Measurements from ENCODE around the gene DLG1.
"Not testable (repeated sequence)": the region's sequence is repeated elsewhere in the genome, so short reads cannot be mapped to it uniquely, and the experiment has no call there.

The DLG1 gene

DNA sequence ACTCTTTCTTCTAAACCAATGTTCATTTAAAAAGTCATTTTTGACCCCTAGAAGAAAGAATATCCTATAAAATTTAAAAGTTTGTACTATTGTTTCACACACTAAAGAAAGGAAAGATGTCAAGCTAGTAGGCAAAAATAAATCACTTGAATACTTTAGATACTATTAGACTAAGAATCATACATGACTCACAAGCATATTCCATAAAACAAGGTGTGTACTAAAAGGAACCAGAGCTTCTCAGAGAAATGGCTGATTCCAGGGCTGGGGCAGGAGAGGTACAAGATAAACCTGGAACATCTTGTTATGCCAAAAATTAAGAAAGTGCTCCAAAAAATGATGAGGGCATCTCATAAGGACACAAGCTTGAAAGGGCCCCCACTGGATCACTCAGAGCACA, 8.7 kb downstream of the DLG1 start:
- no peaks in the 10 kb centered on the region for H3K9me3 Mint-ChIP-seq
- peaks cover 18% of the 10 kb centered on the region for H3K4me1 Mint-ChIP-seq (ENCODE audit: low read depth)
- peaks cover 62% of the 10 kb centered on the region for H3K36me3 Mint-ChIP-seq (ENCODE audit: low read depth)
- intact Hi-C loops (cut with micrococcal nuclease): no loop called here
- H3K27me3 Mint-ChIP-seq: no peaks in the 10 kb centered on the region
- H3K27ac Mint-ChIP-seq: no peak overlapping the region
- H3K4me3 Mint-ChIP-seq: no peak overlapping the region

DNA sequence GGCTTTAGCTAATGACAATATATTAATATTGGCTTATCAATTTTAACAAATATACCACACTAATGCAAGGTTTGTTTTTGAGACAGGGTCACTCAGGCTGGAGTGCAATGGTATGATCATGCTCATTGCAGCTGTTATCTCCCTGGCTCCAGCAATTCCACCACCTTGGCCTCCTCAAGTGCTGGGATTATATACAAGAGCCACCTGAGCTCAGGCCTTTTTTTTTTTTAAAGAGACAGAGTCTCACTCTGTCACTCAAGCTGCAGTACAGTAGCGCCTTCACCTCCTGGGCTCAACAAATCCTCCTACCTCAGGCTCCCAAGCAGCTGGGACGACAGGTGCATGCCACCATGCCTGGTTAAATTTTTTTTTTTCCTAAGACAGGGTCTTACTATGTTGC, 11.7 kb downstream of the DLG1 start:
- peaks cover 9% of the 10 kb centered on the region for H3K4me1 Mint-ChIP-seq (ENCODE audit: low read depth)
- H3K4me3 Mint-ChIP-seq: no peak overlapping the region
- no peaks in the 10 kb centered on the region for H3K27me3 Mint-ChIP-seq
- H3K36me3 Mint-ChIP-seq (ENCODE audit: low read depth): peaks cover 66% of the 10 kb centered on the region
- intact Hi-C loops (cut with micrococcal nuclease): no loop called here
- no peaks in the 10 kb centered on the region for H3K9me3 Mint-ChIP-seq
- no peak overlapping the region for H3K27ac Mint-ChIP-seq

GRCh38 chr3:197285557-197285956, 12.9 kb downstream of the DLG1 start:
- Mint-ChIP-seq H3K4me1 (ENCODE audit: low read depth) (no peaks in the 10 kb centered on the region), H3K9me3 (no peaks in the 10 kb centered on the region), H3K27me3 (no peaks in the 10 kb centered on the region), H3K4me3 (no peak overlapping the region), H3K36me3 (ENCODE audit: low read depth) (peaks cover 73% of the 10 kb centered on the region), H3K27ac (no peak overlapping the region)
- intact Hi-C loops (cut with micrococcal nuclease): no loop called here

- no peak overlapping the region for H3K27ac Mint-ChIP-seq
- no peak overlapping the region for H3K4me3 Mint-ChIP-seq
- H3K36me3 Mint-ChIP-seq (ENCODE audit: low read depth): peaks cover 66% of the 10 kb centered on the region
- H3K4me1 Mint-ChIP-seq (ENCODE audit: low read depth): no peaks in the 10 kb centered on the region
- H3K27me3 Mint-ChIP-seq: no peaks in the 10 kb centered on the region
- H3K9me3 Mint-ChIP-seq: no peaks in the 10 kb centered on the region
- intact Hi-C loops (cut with micrococcal nuclease): no loop called here
Observed at GRCh38 chr3:197283045-197283444, 15.4 kb downstream of the DLG1 start.

DNA sequence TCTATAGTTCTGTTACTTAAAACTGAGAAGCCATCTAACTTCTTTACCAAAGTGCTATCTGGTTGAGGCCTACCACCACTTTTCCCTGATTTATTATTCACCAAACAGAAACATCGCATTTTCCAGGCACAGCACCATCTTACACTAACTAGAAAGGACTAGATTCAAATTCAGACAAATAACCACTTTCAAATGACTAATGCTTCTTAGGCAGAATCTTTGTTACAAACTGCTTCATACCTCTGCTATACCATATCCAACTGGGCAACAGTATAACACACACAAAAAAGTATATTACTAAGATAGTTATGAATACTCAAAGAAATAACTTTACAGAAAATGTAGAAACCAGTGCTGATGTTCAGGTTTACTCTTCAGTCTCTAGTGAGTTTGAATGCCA, 16.6 kb downstream of the DLG1 start:
- no peak overlapping the region for H3K27ac Mint-ChIP-seq
- H3K27me3 Mint-ChIP-seq: no peaks in the 10 kb centered on the region
- intact Hi-C loops (cut with micrococcal nuclease): no loop called here
- H3K4me3 Mint-ChIP-seq: no peak overlapping the region
- H3K4me1 Mint-ChIP-seq (ENCODE audit: low read depth): no peaks in the 10 kb centered on the region
- no peaks in the 10 kb centered on the region for H3K9me3 Mint-ChIP-seq
- peaks cover 68% of the 10 kb centered on the region for H3K36me3 Mint-ChIP-seq (ENCODE audit: low read depth)

DNA sequence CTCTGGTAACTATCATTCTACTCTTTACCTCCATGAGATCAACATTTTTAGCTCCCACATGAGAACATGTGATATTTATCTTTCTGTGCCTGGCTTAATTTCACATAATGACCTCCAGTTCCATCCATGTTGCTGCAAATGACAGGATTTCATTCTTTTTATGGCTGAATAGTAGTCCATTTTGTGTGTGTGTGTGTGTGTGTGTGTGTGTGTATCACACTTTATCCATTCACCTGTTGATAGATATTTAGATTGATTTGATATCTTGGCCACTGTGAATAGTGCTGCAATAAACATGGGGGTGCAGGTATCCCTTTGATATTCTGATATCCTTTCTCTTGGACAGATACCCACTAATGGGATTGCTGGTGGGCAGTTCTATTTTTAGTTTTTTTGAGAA, 18.3 kb downstream of the DLG1 start:
- no peak overlapping the region for H3K27ac Mint-ChIP-seq
- H3K36me3 Mint-ChIP-seq (ENCODE audit: low read depth): peaks cover 64% of the 10 kb centered on the region
- peaks cover 5% of the 10 kb centered on the region for H3K4me1 Mint-ChIP-seq (ENCODE audit: low read depth)
- H3K9me3 Mint-ChIP-seq: no peaks in the 10 kb centered on the region
- H3K27me3 Mint-ChIP-seq: no peaks in the 10 kb centered on the region
- intact Hi-C loops (cut with micrococcal nuclease): no loop called here
- no peak overlapping the region for H3K4me3 Mint-ChIP-seq

GRCh38 chr3:197278933-197279332, 19.5 kb downstream of the DLG1 start:
- Mint-ChIP-seq H3K27ac (no peak overlapping the region), H3K36me3 (ENCODE audit: low read depth) (peaks cover 64% of the 10 kb centered on the region), H3K27me3 (no peaks in the 10 kb centered on the region), H3K9me3 (no peaks in the 10 kb centered on the region), H3K4me1 (ENCODE audit: low read depth) (peaks cover 5% of the 10 kb centered on the region), H3K4me3 (no peak overlapping the region)
- intact Hi-C loops (cut with micrococcal nuclease): no loop called here

GRCh38 chr3:197276808-197277207, 21.6 kb downstream of the DLG1 start:
- H3K27me3 Mint-ChIP-seq; H3K9me3 Mint-ChIP-seq; H3K4me3 Mint-ChIP-seq; H3K27ac Mint-ChIP-seq; intact Hi-C loops (cut with micrococcal nuclease); H3K4me1 Mint-ChIP-seq (ENCODE audit: low read depth): not testable (repeated sequence)
- H3K36me3 Mint-ChIP-seq (ENCODE audit: low read depth): peaks cover 63% of the 10 kb centered on the region

DNA sequence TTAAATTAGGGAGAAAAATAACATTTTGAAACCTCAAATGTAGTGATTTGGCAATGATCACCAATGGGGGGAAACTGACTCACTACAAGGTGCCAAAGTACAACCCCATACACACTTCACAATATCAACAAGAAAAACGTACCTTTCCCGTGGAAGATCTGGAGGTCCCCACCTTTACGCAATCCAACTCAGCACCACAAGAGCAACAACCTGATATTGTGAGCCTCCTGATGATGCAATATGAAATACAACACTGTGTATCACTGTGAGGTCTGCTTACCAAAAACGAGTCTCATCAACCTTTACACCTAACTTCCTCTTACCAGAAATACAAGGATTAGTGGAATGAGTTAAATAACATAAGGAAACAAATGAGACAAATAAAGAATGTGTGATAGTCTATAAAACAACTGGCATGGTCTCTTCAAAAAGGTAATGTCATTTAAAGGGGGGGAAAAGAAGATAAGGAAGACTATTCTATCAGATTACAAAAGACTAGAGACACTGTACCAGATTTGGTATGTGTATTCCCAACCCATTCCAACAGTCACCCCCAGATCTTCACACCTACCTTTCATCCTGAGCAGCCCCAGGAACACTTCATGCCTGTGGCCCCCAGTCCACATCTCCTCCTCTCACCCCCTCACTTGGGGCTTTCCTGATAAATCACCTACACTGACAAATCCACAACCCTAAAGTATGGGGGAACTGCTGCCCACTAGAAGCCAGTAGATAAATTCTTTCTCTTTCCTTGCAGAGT, 27.7 kb downstream of the DLG1 start:
- peaks cover 52% of the 10 kb centered on the region for H3K36me3 Mint-ChIP-seq (ENCODE audit: low read depth)
- H3K9me3 Mint-ChIP-seq: no peaks in the 10 kb centered on the region
- intact Hi-C loops (cut with micrococcal nuclease): no loop called here
- H3K4me3 Mint-ChIP-seq: no peak overlapping the region
- no peaks in the 10 kb centered on the region for H3K27me3 Mint-ChIP-seq
- no peak overlapping the region for H3K27ac Mint-ChIP-seq
- peaks cover 15% of the 10 kb centered on the region for H3K4me1 Mint-ChIP-seq (ENCODE audit: low read depth)

- no peaks in the 10 kb centered on the region for H3K9me3 Mint-ChIP-seq
- intact Hi-C loops (cut with micrococcal nuclease): no loop called here
- H3K27me3 Mint-ChIP-seq: no peaks in the 10 kb centered on the region
- H3K4me1 Mint-ChIP-seq (ENCODE audit: low read depth): peaks cover 10% of the 10 kb centered on the region
- H3K27ac Mint-ChIP-seq: no peak overlapping the region
- H3K36me3 Mint-ChIP-seq (ENCODE audit: low read depth): peaks cover 42% of the 10 kb centered on the region
- H3K4me3 Mint-ChIP-seq: no peak overlapping the region
Observed at GRCh38 chr3:197269024-197269423, 29.4 kb downstream of the DLG1 start.

DNA sequence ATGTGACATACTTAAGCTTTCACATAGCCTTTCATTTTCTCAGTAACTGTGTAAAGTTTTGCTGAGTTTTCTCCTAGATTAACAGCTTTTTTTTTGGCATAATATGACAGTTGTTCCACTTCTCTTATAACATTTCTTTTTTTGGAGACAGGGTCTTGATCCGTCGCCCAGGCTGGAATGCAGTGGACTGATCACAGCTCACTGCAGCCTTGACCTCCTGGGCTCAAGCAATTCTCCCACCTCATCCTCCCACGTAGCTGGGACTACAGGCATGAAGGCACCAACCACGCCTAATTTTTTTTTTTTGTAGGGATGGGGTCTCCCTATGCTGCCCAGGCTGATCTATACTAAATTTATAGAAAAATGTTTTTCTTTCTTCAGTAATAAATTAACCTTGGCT, 30.1 kb downstream of the DLG1 start:
- no peaks in the 10 kb centered on the region for H3K27me3 Mint-ChIP-seq
- H3K4me1 Mint-ChIP-seq (ENCODE audit: low read depth): peaks cover 10% of the 10 kb centered on the region
- intact Hi-C loops (cut with micrococcal nuclease): no loop called here
- H3K9me3 Mint-ChIP-seq: no peaks in the 10 kb centered on the region
- H3K36me3 Mint-ChIP-seq (ENCODE audit: low read depth): peaks cover 40% of the 10 kb centered on the region
- no peak overlapping the region for H3K27ac Mint-ChIP-seq
- no peak overlapping the region for H3K4me3 Mint-ChIP-seq

DNA sequence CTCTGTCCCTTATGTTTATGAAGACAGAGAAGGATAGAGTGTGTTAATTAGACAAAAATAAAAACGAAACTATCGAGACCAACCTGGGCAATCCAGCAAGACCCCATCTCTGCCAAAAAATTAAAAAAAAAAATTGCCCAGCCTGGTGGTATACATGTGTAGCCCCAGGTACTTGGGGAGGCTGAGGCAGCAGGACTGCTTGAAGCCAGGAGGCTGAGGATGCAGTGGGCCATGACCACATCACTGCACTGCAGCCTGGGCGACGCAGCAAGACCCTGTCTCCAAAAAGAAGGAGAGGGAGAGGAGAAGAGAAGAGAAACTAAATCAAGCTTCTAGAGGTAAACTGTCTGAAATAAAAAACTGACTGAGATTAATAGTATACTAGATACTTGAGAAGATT, 32.1 kb downstream of the DLG1 start:
- no peaks in the 10 kb centered on the region for H3K27me3 Mint-ChIP-seq
- H3K36me3 Mint-ChIP-seq (ENCODE audit: low read depth): peaks cover 42% of the 10 kb centered on the region
- intact Hi-C loops (cut with micrococcal nuclease): no loop called here
- H3K4me3 Mint-ChIP-seq: no peak overlapping the region
- no peak overlapping the region for H3K27ac Mint-ChIP-seq
- peaks cover 9% of the 10 kb centered on the region for H3K4me1 Mint-ChIP-seq (ENCODE audit: low read depth)
- H3K9me3 Mint-ChIP-seq: no peaks in the 10 kb centered on the region

DNA sequence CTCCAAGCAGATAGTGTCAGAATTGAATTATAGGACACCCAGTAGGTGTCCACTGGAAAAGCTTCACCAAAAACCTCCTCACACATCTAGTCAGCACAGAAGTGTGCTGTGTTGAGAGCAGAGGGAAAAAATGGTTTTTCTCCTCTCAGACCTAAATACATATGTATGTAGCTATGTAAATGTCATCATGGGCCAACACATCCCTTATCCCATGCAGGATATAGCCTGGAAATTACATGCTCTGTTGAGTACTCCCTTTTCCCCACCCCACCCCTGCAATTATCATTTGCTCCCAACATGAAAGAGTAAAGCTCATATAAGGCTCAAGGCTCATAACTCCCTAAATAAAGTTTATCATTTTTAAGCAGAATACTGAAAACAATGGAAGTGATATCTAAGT, 35.7 kb downstream of the DLG1 start:
- Mint-ChIP-seq H3K4me1 (ENCODE audit: low read depth) (peaks cover 7% of the 10 kb centered on the region), H3K36me3 (ENCODE audit: low read depth) (peaks cover 25% of the 10 kb centered on the region), H3K27me3 (no peaks in the 10 kb centered on the region), H3K27ac (no peak overlapping the region), H3K4me3 (no peak overlapping the region), H3K9me3 (no peaks in the 10 kb centered on the region)
- intact Hi-C loops (cut with micrococcal nuclease): no loop called here

GRCh38 chr3:197261164-197261509, 37.3 kb downstream of the DLG1 start:
- no peak overlapping the region for H3K4me3 Mint-ChIP-seq
- intact Hi-C loops (cut with micrococcal nuclease): no loop called here
- no peaks in the 10 kb centered on the region for H3K9me3 Mint-ChIP-seq
- H3K27me3 Mint-ChIP-seq: no peaks in the 10 kb centered on the region
- no peak overlapping the region for H3K27ac Mint-ChIP-seq
- peaks cover 7% of the 10 kb centered on the region for H3K4me1 Mint-ChIP-seq (ENCODE audit: low read depth)
- peaks cover 18% of the 10 kb centered on the region for H3K36me3 Mint-ChIP-seq (ENCODE audit: low read depth)

GRCh38 chr3:197260491-197261163, 37.8 kb downstream of the DLG1 start:
- Mint-ChIP-seq H3K4me3 (no peak overlapping the region), H3K27ac (no peak overlapping the region), H3K27me3 (no peaks in the 10 kb centered on the region), H3K4me1 (ENCODE audit: low read depth) (peaks cover 7% of the 10 kb centered on the region), H3K36me3 (ENCODE audit: low read depth) (peaks cover 13% of the 10 kb centered on the region), H3K9me3 (no peaks in the 10 kb centered on the region)
- intact Hi-C loops (cut with micrococcal nuclease): no loop called here

Measured in dendritic cell treated with granulocyte-macrophage colony-stimulating factor and Interleukin-4, amounts not matched to agents 40 ng/mL and 50 ng/mL, for 4 days (primary cell).